ENCODE data around the gene PRSS36. TPM values are rescaled to one million over a fixed set of nuclear protein-coding genes. Genes with fewer than 3 reads are reported as not detected.

PRSS36 gene
- total and polyA plus RNA-seq, 9 of the 15 experiments (the other 6 are each of a cell fraction or from before 2014, with no cell fraction given): 0.09 to 1.2 (median 0.54) TPM; not detected in 2

- TF ChIP-seq POLR2B (IDR thresholded peaks at IDR 0.05; ENCODE audit: low read depth, partially characterized antibody) (peak; percentile 20), HMGN3 (IDR thresholded peaks at IDR 0.05; ENCODE audit: borderline replicate concordance, extremely low read depth, insufficient read length, low read depth, low read length) (peak; percentile 77), ZC3H8 (IDR thresholded peaks at IDR 0.05) (no peak), YY1 (IDR thresholded peaks at IDR 0.05; ENCODE audit: borderline replicate concordance in 1 of 3, control insufficient read depth in 1 of 3, extremely low read depth in 1 of 3, insufficient read depth in 3 of 3, insufficient read length in 1 of 3, insufficient replicate concordance in 2 of 3, low read depth in 1 of 3, low read length in 2 of 3) (peak in 2 of 3 experiments; percentile 55 to 63), MBD2 (IDR thresholded peaks at IDR 0.05; ENCODE audit: borderline replicate concordance, low read depth) (peak; percentile 51; the same call in 1 of the 2 replicates), SMARCE1 (IDR thresholded peaks at IDR 0.05) (no peak), L3MBTL2 (IDR thresholded peaks at IDR 0.05) (peak; percentile 78), ZNF444 (CRISPR knock-in tag; IDR thresholded peaks at IDR 0.05) (no peak), MTA3 (IDR thresholded peaks at IDR 0.05; ENCODE audit: borderline replicate concordance) (peak; percentile 85; the same call in 1 of the 2 replicates), CBX1 (IDR thresholded peaks at IDR 0.05; ENCODE audit: low read depth) (0 out of 2 replicates have a peak, but pooled peaks have one; percentile 25), FIP1L1 (IDR thresholded peaks at IDR 0.05; ENCODE audit: low read depth, low read length, poor library complexity, severe bottlenecking) (peak; percentile 78), ARID4B (CRISPR knock-in tag; IDR thresholded peaks at IDR 0.05) (peak; percentile 78; the same call in 1 of the 2 replicates), KLF13 (tag; IDR thresholded peaks at IDR 0.05; ENCODE audit: borderline replicate concordance, low read depth) (0 out of 2 replicates have a peak, but pooled peaks have one; percentile 34), HDAC6 (IDR thresholded peaks at IDR 0.05; ENCODE audit: low read depth, low read length) (no peak), FOXP1 (CRISPR knock-in tag; IDR thresholded peaks at IDR 0.05) (0 out of 2 replicates have a peak, but pooled peaks have one; percentile 59), ZNF23 (CRISPR knock-in tag; IDR thresholded peaks at IDR 0.05) (no peak), ATF7 (IDR thresholded peaks at IDR 0.05) (peak; percentile 92)
- TF ChIP-seq, protein P1, sequence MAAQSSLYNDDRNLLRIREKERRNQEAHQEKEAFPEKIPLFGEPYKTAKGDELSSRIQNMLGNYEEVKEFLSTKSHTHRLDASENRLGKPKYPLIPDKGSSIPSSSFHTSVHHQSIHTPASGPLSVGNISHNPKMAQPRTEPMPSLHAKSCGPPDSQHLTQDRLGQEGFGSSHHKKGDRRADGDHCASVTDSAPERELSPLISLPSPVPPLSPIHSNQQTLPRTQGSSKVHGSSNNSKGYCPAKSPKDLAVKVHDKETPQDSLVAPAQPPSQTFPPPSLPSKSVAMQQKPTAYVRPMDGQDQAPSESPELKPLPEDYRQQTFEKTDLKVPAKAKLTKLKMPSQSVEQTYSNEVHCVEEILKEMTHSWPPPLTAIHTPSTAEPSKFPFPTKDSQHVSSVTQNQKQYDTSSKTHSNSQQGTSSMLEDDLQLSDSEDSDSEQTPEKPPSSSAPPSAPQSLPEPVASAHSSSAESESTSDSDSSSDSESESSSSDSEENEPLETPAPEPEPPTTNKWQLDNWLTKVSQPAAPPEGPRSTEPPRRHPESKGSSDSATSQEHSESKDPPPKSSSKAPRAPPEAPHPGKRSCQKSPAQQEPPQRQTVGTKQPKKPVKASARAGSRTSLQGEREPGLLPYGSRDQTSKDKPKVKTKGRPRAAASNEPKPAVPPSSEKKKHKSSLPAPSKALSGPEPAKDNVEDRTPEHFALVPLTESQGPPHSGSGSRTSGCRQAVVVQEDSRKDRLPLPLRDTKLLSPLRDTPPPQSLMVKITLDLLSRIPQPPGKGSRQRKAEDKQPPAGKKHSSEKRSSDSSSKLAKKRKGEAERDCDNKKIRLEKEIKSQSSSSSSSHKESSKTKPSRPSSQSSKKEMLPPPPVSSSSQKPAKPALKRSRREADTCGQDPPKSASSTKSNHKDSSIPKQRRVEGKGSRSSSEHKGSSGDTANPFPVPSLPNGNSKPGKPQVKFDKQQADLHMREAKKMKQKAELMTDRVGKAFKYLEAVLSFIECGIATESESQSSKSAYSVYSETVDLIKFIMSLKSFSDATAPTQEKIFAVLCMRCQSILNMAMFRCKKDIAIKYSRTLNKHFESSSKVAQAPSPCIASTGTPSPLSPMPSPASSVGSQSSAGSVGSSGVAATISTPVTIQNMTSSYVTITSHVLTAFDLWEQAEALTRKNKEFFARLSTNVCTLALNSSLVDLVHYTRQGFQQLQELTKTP (IDR thresholded peaks at IDR 0.05; ENCODE audit: low read depth in 1 of 2, partially characterized antibody in 2 of 2): peak in 1 of 2 experiments; percentile 48
Measured at GRCh38 chr16:31108035-31108793, 41.7 kb downstream of the PRSS36 start, which contains the start of gene BCKDK (continued).

Data from K562 (cell line).